ENCODE results near the gene TSTD2.
"Not testable (repeated sequence)": the region's sequence is repeated elsewhere in the genome, so short reads cannot be mapped to it uniquely, and the experiment has no call there.

Gene TSTD2

GRCh38 chr9:97581590-97581989, 51.6 kb downstream of the TSTD2 start:
- not testable (repeated sequence) for DNase-seq

GRCh38 chr9:97579914-97580313, 53.3 kb downstream of the TSTD2 start:
- DNase-seq: no peak

- no peak for DNase-seq
Observed at GRCh38 chr9:97578846-97579245, 54.3 kb downstream of the TSTD2 start.

- DNase-seq: no peak
Observed at GRCh38 chr9:97577051-97577450, 56.1 kb downstream of the TSTD2 start.

- DNase-seq: no peak
Observed at GRCh38 chr9:97575673-97576200, 57.4 kb downstream of the TSTD2 start.

- peak in 2 of 4 experiments; percentile 7 to 29 for DNase-seq
Observed at GRCh38 chr9:97574921-97575672, 58.1 kb downstream of the TSTD2 start.

- not testable (repeated sequence) for DNase-seq
Observed at GRCh38 chr9:97574101-97574571, 59.0 kb downstream of the TSTD2 start.

GRCh38 chr9:97573482-97574073, 59.6 kb downstream of the TSTD2 start:
- no peak for DNase-seq

GRCh38 chr9:97572892-97573365, 60.2 kb downstream of the TSTD2 start:
- no peak for DNase-seq

- DNase-seq: no peak
Observed at GRCh38 chr9:97572196-97572891, 60.8 kb downstream of the TSTD2 start.

- no peak for DNase-seq
Observed at GRCh38 chr9:97571664-97572063, 61.5 kb downstream of the TSTD2 start.

- DNase-seq: no peak
Observed at GRCh38 chr9:97570899-97571298, 62.3 kb downstream of the TSTD2 start.

GRCh38 chr9:97568461-97569275, 64.5 kb downstream of the TSTD2 start:
- DNase-seq: no peak

GRCh38 chr9:97567894-97568202, 65.3 kb downstream of the TSTD2 start:
- no peak for DNase-seq

- no peak for DNase-seq
Observed at GRCh38 chr9:97567182-97567893, 65.8 kb downstream of the TSTD2 start.

GRCh38 chr9:97565262-97565661, 67.9 kb downstream of the TSTD2 start:
- no peak for DNase-seq

- no peak for DNase-seq
Observed at GRCh38 chr9:97564291-97565175, 68.6 kb downstream of the TSTD2 start.

- DNase-seq: no peak
Observed at GRCh38 chr9:97563458-97564135, 69.6 kb downstream of the TSTD2 start.

- no peak for DNase-seq
Observed at GRCh38 chr9:97562542-97562941, 70.6 kb downstream of the TSTD2 start.

GRCh38 chr9:97561501-97561900, 71.7 kb downstream of the TSTD2 start:
- DNase-seq: no peak

Data from activated naive CD4-positive, alpha-beta T cell (primary cell).